KMS-11 (cell line): Measurements from ENCODE around the gene SOX30.

Experiments
- H2AFZ ChIP-seq: fragments of 200-600 bp; sonication (generic); 2 replicates; pipeline ENCODE4 v1.6.1; 2016; ENCODE audit warnings: antibody characterized with exemption, mixed run types, low read depth
- H3K27ac ChIP-seq: fragments of 200-600 bp; sonication (generic); 2 replicates; pipeline ENCODE4 v1.6.1; 2016; ENCODE audit warnings: mild to moderate bottlenecking, mixed run types
- H3K27me3 ChIP-seq: fragments of 200-600 bp; sonication (generic); 2 replicates; pipeline ENCODE4 v1.6.1; 2017; ENCODE audit warnings: mild to moderate bottlenecking, low read depth, mixed run types, moderate library complexity; ENCODE audit not compliant: insufficient read depth
- H3K36me3 ChIP-seq: fragments of 200-600 bp; sonication (generic); 2 replicates; pipeline ENCODE4 v1.6.1; 2017; ENCODE audit warnings: mild to moderate bottlenecking, mixed run types; ENCODE audit not compliant: insufficient read depth
- H3K4me1 ChIP-seq: fragments of 200-600 bp; sonication (generic); 2 replicates; pipeline ENCODE4 v1.6.1; 2016; ENCODE audit warnings: mild to moderate bottlenecking, low read depth, mixed run types; ENCODE audit not compliant: poor library complexity, severe bottlenecking
- H3K4me2 ChIP-seq: fragments of 200-600 bp; sonication (generic); 2 replicates; pipeline ENCODE4 v1.7.0; 2016; ENCODE audit warnings: mild to moderate bottlenecking, mixed run types
- H3K4me3 ChIP-seq: fragments of 200-600 bp; sonication (generic); IDR thresholded peaks from 2 replicates; pipeline ENCODE4 v1.6.1; 2017; ENCODE audit warnings: low read depth, low read length, mixed read lengths; ENCODE audit not compliant: insufficient read depth
- H3K79me2 ChIP-seq: fragments of 200-600 bp; sonication (generic); 2 replicates; pipeline ENCODE4 v1.6.1; 2016; ENCODE audit warnings: low read depth, mixed run types; ENCODE audit not compliant: insufficient read depth
- H3K9ac ChIP-seq: fragments of 200-600 bp; sonication (generic); 2 replicates; pipeline ENCODE4 v1.6.1; 2016; ENCODE audit warnings: mild to moderate bottlenecking, mixed run types
- H4K20me1 ChIP-seq: fragments of 200-600 bp; sonication (generic); 2 replicates; pipeline ENCODE4 v1.6.1; 2016; ENCODE audit warnings: mild to moderate bottlenecking, mixed run types; ENCODE audit not compliant: insufficient read depth
- TF ChIP-seq, protein P1 (sequence below): fragments of 200-600 bp; sonication (generic); conservative IDR thresholded peaks from 2 replicates; pipeline ENCODE4 v1.6.1; 2017; ENCODE audit warnings: low read depth, mild to moderate bottlenecking, antibody characterized with exemption, low read length, moderate library complexity, mixed read lengths

Gene SOX30

DNA sequence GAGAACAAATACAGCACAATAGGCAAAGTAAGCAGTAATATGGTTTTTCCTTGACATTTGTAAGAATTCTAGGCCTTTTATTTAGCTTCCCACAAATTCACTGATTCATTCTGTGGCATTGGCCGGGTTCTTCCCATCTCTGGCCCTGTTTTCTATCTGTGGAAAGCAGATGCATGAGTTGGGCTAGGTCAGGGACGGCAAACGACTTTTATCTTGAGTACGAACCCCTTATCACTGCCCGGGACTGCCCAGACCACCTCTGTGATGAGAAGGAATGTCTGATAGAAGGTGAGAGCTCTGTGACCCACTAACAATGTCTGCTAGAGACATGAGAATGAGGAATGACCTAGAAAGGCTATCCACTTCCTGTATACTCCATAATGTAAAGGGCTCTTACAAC lies 41.2 kb downstream of the SOX30 start:
- Histone ChIP-seq H3K9ac (no peak overlapping the region), H3K36me3 (no peaks in the 10 kb centered on the region), H3K4me3 (no peak overlapping the region), H3K4me2 (peak overlapping the region; percentile 39; the same call in 1 of the 2 replicates), H4K20me1 (no peaks in the 10 kb centered on the region), H3K27ac (peak overlapping the region; percentile 67), H3K79me2 (no peaks in the 10 kb centered on the region), H3K4me1 (peaks cover 73% of the 10 kb centered on the region), H3K27me3 (no peaks in the 10 kb centered on the region), H2AFZ (no peak overlapping the region)
- TF ChIP-seq, protein P1, sequence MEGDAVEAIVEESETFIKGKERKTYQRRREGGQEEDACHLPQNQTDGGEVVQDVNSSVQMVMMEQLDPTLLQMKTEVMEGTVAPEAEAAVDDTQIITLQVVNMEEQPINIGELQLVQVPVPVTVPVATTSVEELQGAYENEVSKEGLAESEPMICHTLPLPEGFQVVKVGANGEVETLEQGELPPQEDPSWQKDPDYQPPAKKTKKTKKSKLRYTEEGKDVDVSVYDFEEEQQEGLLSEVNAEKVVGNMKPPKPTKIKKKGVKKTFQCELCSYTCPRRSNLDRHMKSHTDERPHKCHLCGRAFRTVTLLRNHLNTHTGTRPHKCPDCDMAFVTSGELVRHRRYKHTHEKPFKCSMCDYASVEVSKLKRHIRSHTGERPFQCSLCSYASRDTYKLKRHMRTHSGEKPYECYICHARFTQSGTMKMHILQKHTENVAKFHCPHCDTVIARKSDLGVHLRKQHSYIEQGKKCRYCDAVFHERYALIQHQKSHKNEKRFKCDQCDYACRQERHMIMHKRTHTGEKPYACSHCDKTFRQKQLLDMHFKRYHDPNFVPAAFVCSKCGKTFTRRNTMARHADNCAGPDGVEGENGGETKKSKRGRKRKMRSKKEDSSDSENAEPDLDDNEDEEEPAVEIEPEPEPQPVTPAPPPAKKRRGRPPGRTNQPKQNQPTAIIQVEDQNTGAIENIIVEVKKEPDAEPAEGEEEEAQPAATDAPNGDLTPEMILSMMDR: no peak

DNA sequence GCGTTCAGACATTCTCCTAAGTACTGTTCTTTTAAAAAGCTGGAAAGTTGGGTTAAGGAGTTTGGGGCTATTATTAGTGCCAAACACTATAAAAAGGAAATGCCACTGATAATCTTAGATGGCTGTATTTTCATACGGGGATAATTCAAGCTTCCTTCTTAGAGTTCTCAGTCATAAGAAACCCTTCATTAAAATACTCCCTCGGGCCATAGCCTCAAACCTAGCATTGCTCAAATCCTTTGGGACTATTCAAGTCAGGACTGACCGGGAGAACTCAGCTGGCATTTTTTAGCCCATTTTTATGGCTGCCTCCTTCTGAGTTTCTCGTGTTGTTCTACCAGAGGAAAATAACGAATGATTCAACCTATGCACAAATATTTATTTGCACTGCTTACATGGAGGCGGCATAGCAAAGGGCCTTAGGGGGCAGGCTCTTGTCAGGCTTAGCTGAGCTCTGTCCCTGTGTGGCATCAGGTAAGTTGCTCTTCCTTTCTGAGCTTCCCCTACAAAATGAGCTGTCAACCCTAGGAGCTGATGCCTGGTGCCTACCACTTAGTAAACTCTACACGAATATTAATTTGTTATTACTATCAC lies 43.2 kb downstream of the SOX30 start:
- Histone ChIP-seq H3K79me2 (no peaks in the 10 kb centered on the region), H4K20me1 (no peaks in the 10 kb centered on the region), H3K4me3 (no peak overlapping the region), H3K9ac (no peak overlapping the region), H3K4me2 (no peak overlapping the region; the same call in 1 of the 2 replicates), H2AFZ (no peak overlapping the region), H3K27me3 (no peaks in the 10 kb centered on the region), H3K36me3 (no peaks in the 10 kb centered on the region), H3K4me1 (peaks cover 75% of the 10 kb centered on the region), H3K27ac (no peak overlapping the region)
- TF ChIP-seq, protein P1: no peak

DNA sequence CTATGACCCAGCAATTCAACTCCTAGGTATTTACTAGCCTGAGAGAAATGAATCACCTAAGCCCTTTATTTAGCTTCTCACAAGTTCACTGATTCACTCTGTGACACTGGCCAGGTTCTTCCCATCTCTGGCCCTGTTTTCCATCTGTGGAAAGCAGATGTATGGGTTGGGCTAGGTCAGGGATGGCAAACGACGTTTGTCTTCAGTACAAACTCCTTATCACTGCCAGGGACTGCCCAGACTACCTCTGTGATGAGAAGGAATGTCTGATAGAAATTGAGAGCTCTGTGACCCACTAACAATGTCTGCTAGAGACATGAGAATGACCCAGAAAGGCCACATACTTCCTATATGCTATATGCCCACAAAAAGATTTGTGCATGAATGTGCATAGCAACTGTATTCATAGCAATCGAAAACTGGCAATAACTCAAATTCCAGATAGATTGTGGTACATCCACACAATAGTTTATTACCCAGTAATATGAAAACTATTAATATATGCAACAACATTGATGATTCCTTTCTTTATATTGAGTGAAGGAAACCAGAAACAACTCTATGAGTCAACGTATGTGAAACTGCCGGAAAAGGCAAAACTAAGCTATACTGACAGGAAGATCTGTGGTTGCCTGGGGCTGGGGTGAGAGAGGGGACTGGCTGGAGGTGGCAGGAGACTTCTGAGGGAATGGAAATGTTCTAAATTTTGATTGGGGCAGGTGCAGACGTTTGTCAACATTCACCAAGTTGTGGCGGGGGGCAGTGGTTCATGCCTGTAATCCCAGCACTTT lies 44.7 kb downstream of the SOX30 start:
- Histone ChIP-seq H2AFZ (no peak overlapping the region), H3K27ac (peak overlapping the region; percentile 40; the same call in 1 of the 2 replicates), H3K27me3 (no peaks in the 10 kb centered on the region), H3K4me1 (peaks cover 68% of the 10 kb centered on the region), H3K4me2 (peak overlapping the region; percentile 56), H4K20me1 (no peaks in the 10 kb centered on the region), H3K4me3 (no peak overlapping the region), H3K9ac (no peak overlapping the region; the same call in 1 of the 2 replicates), H3K36me3 (no peaks in the 10 kb centered on the region), H3K79me2 (no peaks in the 10 kb centered on the region)
- TF ChIP-seq, protein P1: no peak

DNA sequence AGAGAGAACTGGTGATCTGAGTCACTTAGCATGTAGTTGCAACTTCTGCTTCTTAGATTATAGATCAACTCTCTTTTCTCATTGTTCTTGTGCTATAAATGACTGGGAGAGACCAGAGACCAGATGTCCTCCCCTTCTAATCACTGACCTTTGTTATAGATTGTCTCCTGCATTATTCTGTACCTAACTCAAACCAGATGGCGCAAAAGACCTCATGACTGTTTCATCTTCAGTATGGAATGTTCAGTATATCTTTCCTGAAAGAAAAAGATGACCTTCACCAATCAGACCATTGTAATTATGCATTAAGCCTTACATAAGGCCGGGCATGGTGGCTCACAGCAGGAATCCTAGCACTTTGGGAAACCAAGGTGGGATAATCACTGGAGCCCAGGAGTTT lies 46.2 kb downstream of the SOX30 start:
- H3K36me3 ChIP-seq: no peaks in the 10 kb centered on the region
- no peak overlapping the region for H3K27ac ChIP-seq
- H3K9ac ChIP-seq: no peak overlapping the region
- H3K4me2 ChIP-seq: no peak overlapping the region
- no peak overlapping the region for H3K4me3 ChIP-seq
- H3K27me3 ChIP-seq: no peaks in the 10 kb centered on the region
- no peaks in the 10 kb centered on the region for H4K20me1 ChIP-seq
- TF ChIP-seq, protein P1: no peak
- H3K4me1 ChIP-seq: peaks cover 53% of the 10 kb centered on the region
- H2AFZ ChIP-seq: no peak overlapping the region
- no peaks in the 10 kb centered on the region for H3K79me2 ChIP-seq
